Astrocyte of the spinal cord (primary cell): ENCODE measurements around the gene PLEKHG4B.
"Not testable (repeated sequence)": the region's sequence is repeated elsewhere in the genome, so short reads cannot be mapped to it uniquely, and the experiment has no call there.

Experiments
- DNase-seq: peaks from one replicate; pipeline ENCODE4 v3.0.0; 2011; ENCODE audit warnings: low read depth, low spot score
- H3K4me3 ChIP-seq: 2 replicates; pipeline ENCODE4 v1.5.1; 2011; ENCODE audit warnings: low read depth, mild to moderate bottlenecking, low read length, moderate library complexity
- CTCF ChIP-seq: IDR thresholded peaks from 2 replicates; pipeline ENCODE4 v1.5.1; 2012; ENCODE audit warnings: low read depth, mild to moderate bottlenecking, low read length, inconsistent platforms
- in situ Hi-C: cut with HindIII; loops from 2 replicates; pipeline ENCODE4 v1.10.0; 2017; ENCODE audit warnings: low sequenced_read_pairs

PLEKHG4B gene

GRCh38 chr5:99815-100214 is 7.8 kb downstream of the PLEKHG4B start:
- H3K4me3 ChIP-seq = no peak overlapping the region
- TF ChIP-seq CTCF = no peak
- in situ Hi-C loops = no loop called here
- DNase-seq = no peak

DNA sequence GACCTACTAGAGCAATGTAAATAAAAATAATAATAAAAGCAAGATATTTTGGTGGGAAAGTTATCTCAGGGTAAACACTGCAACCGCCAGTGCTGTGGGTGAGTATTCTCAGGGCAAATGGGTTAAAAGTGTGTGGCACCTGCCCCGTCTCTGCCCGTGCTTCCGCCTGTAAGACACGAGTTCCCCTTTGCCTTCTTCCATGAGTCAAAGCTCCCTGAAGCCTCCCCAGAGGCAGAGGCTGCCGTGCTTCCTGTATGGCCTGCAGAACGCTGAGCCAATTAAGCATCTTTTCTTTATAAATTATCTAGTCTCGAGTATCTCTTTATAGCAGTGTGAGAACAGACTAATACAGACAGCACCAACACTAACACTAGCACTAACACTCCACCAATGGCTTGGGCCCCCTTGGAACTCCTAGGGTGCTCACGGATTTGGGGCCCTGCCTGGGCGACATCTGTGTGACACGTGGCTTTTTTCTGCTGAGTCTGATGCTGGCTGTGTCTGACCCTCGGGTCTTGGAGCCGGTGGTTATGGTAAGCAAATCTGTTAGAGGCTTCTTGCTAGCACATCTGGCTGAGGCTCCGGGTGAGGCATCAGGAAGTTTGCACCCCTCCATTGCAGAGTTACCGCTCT is 10.6 kb downstream of the PLEKHG4B start:
- no peak for TF ChIP-seq CTCF
- DNase-seq = no peak
- in situ Hi-C loops = no loop called here
- no peak overlapping the region for H3K4me3 ChIP-seq

GRCh38 chr5:104106-104505 is 12.1 kb downstream of the PLEKHG4B start:
- in situ Hi-C loops, DNase-seq: not testable (repeated sequence)

DNA sequence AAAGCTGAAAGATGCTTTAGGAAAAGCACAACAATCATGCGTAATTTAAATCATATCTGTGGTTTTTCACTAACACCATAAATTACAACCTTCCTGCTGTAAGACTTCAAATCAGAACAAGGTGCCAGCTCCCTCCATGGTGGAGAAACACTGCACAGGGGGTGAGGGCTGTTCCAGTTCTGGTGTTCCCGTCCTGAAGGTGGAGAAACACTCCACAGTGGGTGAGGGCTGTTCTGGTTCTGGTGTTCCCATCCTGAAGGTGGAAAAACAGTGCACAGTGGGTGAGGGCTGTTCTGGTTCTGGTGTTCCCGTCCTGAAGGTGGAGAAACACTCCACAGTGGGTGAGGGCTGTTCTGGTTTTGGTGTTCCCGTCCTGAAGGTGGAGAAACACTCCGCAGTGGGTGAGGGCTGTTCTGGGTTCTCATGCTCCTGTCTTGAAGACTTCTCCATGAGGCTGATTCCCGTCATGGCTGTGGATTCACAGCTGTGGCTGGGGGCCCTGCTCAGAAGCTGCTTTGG is 12.9 kb downstream of the PLEKHG4B start:
- in situ Hi-C loops = no loop called here
- TF ChIP-seq CTCF = no peak
- DNase-seq = no peak
- H3K4me3 ChIP-seq = no peak overlapping the region

More at GRCh38 chr5:104106-104505, 12.1 kb downstream of the PLEKHG4B start:
- not testable (repeated sequence) for H3K4me3 ChIP-seq

GRCh38 chr5:105504-106070 is 13.6 kb downstream of the PLEKHG4B start:
- in situ Hi-C loops = no loop called here
- no peak for TF ChIP-seq CTCF
- H3K4me3 ChIP-seq = no peak overlapping the region
- no peak for DNase-seq

- in situ Hi-C loops = no loop called here
- H3K4me3 ChIP-seq = no peak overlapping the region
- DNase-seq = no peak
- no peak for TF ChIP-seq CTCF
Measured at GRCh38 chr5:106587-106986, 14.6 kb downstream of the PLEKHG4B start.

DNA sequence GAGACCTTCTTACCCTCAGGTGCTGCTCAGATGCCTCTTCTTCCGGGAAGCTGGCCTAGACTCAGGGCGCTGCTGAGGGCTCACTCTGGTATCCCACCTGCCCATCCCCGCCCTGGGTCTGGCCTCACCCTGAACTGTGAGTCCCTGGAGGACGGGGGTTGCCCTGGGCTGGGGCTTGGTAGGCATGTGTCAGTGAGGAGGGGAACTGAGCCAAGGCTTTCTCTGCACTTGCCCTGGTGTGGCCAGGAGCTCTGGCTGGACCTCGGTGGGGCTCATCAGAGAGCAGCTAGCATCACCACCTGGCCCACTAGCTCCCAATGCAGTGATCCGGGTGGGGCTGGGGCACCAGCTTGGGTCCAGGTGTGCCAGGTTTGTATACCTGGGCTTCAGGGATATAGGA is 15.6 kb downstream of the PLEKHG4B start:
- H3K4me3 ChIP-seq = no peak overlapping the region
- in situ Hi-C loops = no loop called here
- no peak for DNase-seq
- no peak for TF ChIP-seq CTCF
